ENCODE results near the gene KCNG2.

GRCh38 chr18:79814373-79814772 lies 16.6 kb downstream of the KCNG2 start:
- TF ChIP-seq ZNF557 (CRISPR knock-in tag; IDR thresholded peaks at IDR 0.05) = no peak
- TF ChIP-seq NFKBIZ (CRISPR knock-in tag; IDR thresholded peaks at IDR 0.05) = no peak
- TF ChIP-seq ZNF350 (CRISPR knock-in tag; IDR thresholded peaks at IDR 0.05; ENCODE audit: borderline replicate concordance, low read depth) = no peak
- no peak for TF ChIP-seq YY1 (IDR thresholded peaks at IDR 0.05; ENCODE audit: insufficient read depth, insufficient replicate concordance, low read depth, low read length)
- no peak for TF ChIP-seq ZFP36L2 (CRISPR knock-in tag; IDR thresholded peaks at IDR 0.05)
- TF ChIP-seq PRDM15 (CRISPR knock-in tag; IDR thresholded peaks at IDR 0.05) = no peak
- TF ChIP-seq CTCF (CRISPR knock-in tag; IDR thresholded peaks at IDR 0.05) = no peak

Measured in HepG2 (cell line).